GM18951 (cell line): ENCODE data around the gene NAE1.

ENCODE experiments used
- POLR2A ChIP-seq: IDR thresholded peaks from 4 replicates; pipeline ENCODE4 v1.6.1; 2011; ENCODE audit warnings: mild to moderate bottlenecking; ENCODE audit not compliant: insufficient read length, insufficient read depth; ENCODE audit errors: extremely low read depth
- in situ Hi-C: fragments of 300-500 bp; cut with MboI; formaldehyde crosslinking; loops from one replicate; pipeline ENCODE4 v1.12.0; 2022; ENCODE audit warnings: low sequenced_read_pairs, mixed read lengths, inconsistent platforms; ENCODE audit not compliant: unreplicated experiment

The NAE1 gene

GRCh38 chr16:66754211-66754610 is 76.6 kb downstream of the NAE1 start:
- in situ Hi-C loops: no loop called here
- TF ChIP-seq POLR2A: no peak

DNA sequence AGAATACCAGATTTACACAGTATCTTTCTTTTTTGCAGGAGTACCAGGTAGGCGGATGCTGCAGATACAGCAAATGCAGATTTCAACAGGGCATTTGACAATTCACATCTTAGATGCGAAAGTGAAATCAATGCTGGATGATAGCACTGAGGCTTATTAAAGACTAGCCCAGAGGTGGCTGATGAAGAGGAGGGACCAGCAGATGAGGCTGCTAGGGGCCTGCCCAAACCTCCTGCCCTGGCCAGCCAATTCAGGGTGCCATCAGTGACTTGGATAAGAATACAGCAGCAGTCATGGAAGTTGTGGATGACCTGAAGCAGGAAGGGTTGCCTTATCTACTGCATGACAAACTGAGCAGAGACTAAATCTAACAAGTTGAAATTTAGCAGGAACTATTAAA is 77.8 kb downstream of the NAE1 start:
- TF ChIP-seq POLR2A: no peak
- in situ Hi-C loops: no loop called here
